Activated T-cell treated with anti-CD3 and anti-CD28 coated beads for 1 hour (primary cell): ENCODE measurements around the gene CHDH.

Source experiments
- DNase-seq: peaks from one replicate; pipeline ENCODE4 v3.0.0-alpha.2; 2020; ENCODE audit warnings: low read depth

The CHDH gene

GRCh38 chr3:53823956-53824657 is 22.1 kb downstream of the CHDH start:
- DNase-seq = no peak

- DNase-seq = no peak
These were observed 22.9 kb downstream of the CHDH start for GRCh38 chr3:53823026-53823955.

GRCh38 chr3:53822331-53822741 is 23.9 kb downstream of the CHDH start:
- DNase-seq = no peak

GRCh38 chr3:53821631-53822121 is 24.5 kb downstream of the CHDH start:
- no peak for DNase-seq

GRCh38 chr3:53820756-53821580 is 25.3 kb downstream of the CHDH start:
- no peak for DNase-seq

- no peak for DNase-seq
These were observed 26.1 kb downstream of the CHDH start for GRCh38 chr3:53820084-53820483.

GRCh38 chr3:53819163-53819868 is 26.9 kb downstream of the CHDH start:
- no peak for DNase-seq

GRCh38 chr3:53818221-53819162 is 27.7 kb downstream of the CHDH start:
- no peak for DNase-seq

GRCh38 chr3:53817809-53818208 is 28.4 kb downstream of the CHDH start:
- no peak for DNase-seq

- DNase-seq = no peak
These were observed 29.0 kb downstream of the CHDH start for GRCh38 chr3:53817211-53817610.

GRCh38 chr3:53816425-53816824 is 29.8 kb downstream of the CHDH start:
- DNase-seq = no peak

GRCh38 chr3:53815651-53816050 is 30.6 kb downstream of the CHDH start:
- DNase-seq = no peak

- no peak for DNase-seq
These were observed 31.2 kb downstream of the CHDH start for GRCh38 chr3:53815067-53815466.

- DNase-seq = no peak
These were observed 32.3 kb downstream of the CHDH start for GRCh38 chr3:53813876-53814275.

GRCh38 chr3:53813229-53813628 is 33.0 kb downstream of the CHDH start:
- no peak for DNase-seq

- no peak for DNase-seq
These were observed 33.8 kb downstream of the CHDH start for GRCh38 chr3:53812434-53812833.

- DNase-seq = no peak
These were observed 34.9 kb downstream of the CHDH start for GRCh38 chr3:53811143-53811927.

- DNase-seq = no peak
These were observed 36.3 kb downstream of the CHDH start for GRCh38 chr3:53809764-53810400.

- no peak for DNase-seq
These were observed 37.0 kb downstream of the CHDH start for GRCh38 chr3:53809267-53809666.
